ENCODE data around the gene ACSL1. TPM values are rescaled to one million over a fixed set of nuclear protein-coding genes. Genes with fewer than 3 reads are reported as not detected.

The ACSL1 gene
- polyA plus RNA-seq, 2 donors = 41.9 to 46.5 TPM

DNA sequence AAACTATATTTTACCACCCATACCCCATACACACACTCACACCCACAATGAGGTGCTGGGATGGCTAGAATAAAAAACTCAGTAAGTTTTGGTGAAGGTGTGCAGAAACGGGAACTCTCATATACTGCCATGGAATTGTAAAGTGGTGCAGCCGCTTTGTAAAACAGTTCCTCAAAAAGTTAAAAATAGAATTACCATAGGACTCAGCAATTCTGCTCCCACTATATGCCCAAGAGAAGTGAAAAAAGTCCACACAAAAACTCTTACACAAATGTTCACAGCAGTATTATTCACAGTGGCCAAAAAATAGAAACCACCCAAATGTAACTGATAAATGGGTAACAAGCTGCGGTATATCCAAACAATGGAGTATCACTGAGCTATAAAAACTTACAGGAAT, 98.3 kb downstream of the ACSL1 start:
- H3K4me1 ChIP-seq (ENCODE audit: control insufficient read depth in 2 of 2, insufficient read depth in 2 of 2, low read length in 1 of 2) = peaks cover 0 to 2% of the 10 kb centered on the region in 2 donors
- H3K9me3 ChIP-seq (ENCODE audit: control insufficient read depth in 2 of 2, insufficient read depth in 1 of 2, low read depth in 1 of 2, low read length in 1 of 2) = no peaks in the 10 kb centered on the region
- no peak overlapping the region for H3K4me3 ChIP-seq (ENCODE audit: low read depth in 1 of 2, low read length in 2 of 2)
- H3K36me3 ChIP-seq (ENCODE audit: control insufficient read depth in 2 of 2, insufficient read depth in 2 of 2, low read length in 1 of 2) = no peaks in the 10 kb centered on the region
- H3K27me3 ChIP-seq (ENCODE audit: control insufficient read depth in 1 of 2, insufficient read depth in 2 of 2, low read length in 2 of 2) = no peaks in the 10 kb centered on the region
- WGBS, 2 donors = 90 to 98% methylated on average over 3 of the region's 3 CpGs
- no peak overlapping the region for H3K27ac ChIP-seq (ENCODE audit: low read depth in 2 of 2, low read length in 1 of 2)

DNA sequence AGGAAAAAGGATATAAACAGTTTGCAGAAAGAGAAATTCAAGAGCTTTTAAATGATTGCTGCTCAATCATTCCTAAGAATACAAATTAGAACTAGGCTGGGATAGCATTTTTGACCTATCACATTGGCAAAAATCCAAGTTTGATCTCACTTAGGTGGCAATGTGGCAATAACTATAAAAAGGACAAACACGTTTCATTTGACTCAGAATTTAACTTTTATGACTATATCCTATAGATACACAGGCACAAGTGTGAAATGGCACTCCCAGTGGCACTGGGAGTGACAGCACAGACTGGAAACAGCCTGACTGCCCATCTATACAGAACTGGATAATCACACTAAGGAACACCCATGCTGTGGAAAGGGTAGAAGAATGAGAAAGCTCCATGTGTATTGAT, 103.0 kb downstream of the ACSL1 start:
- H3K36me3 ChIP-seq (ENCODE audit: control insufficient read depth in 2 of 2, insufficient read depth in 2 of 2, low read length in 1 of 2) = peaks cover 0 to 5% of the 10 kb centered on the region in 2 donors
- H3K4me3 ChIP-seq (ENCODE audit: low read depth in 1 of 2, low read length in 2 of 2) = no peak overlapping the region
- H3K27me3 ChIP-seq (ENCODE audit: control insufficient read depth in 1 of 2, insufficient read depth in 2 of 2, low read length in 2 of 2) = no peaks in the 10 kb centered on the region
- H3K4me1 ChIP-seq (ENCODE audit: control insufficient read depth in 2 of 2, insufficient read depth in 2 of 2, low read length in 1 of 2) = peaks cover 0 to 3% of the 10 kb centered on the region in 2 donors
- 67% methylated on average over 1 of the region's 1 CpG for WGBS, 2 donors
- no peak overlapping the region for H3K27ac ChIP-seq (ENCODE audit: low read depth in 2 of 2, low read length in 1 of 2)
- no peaks in the 10 kb centered on the region for H3K9me3 ChIP-seq (ENCODE audit: control insufficient read depth in 2 of 2, insufficient read depth in 1 of 2, low read depth in 1 of 2, low read length in 1 of 2)

DNA sequence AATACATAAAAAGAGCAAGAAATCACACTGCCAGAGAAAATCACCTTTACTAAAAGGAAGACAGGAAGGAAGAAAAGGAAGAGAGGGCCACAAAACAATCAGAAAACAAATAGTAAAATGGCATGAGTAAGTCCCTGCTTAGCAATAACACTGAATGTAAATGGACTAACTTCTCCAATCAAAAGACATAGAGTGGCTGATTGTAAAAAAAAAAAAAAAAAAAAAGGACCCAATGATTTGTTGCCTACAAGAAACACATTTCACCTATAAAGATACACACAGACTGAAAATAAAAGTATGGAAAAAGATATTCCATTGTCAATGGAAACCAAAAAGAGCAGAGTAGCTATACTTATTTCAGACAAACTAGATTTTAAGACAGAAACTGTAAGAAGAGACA, 104.5 kb downstream of the ACSL1 start:
- Histone ChIP-seq H3K9me3 (ENCODE audit: control insufficient read depth in 2 of 2, insufficient read depth in 1 of 2, low read depth in 1 of 2, low read length in 1 of 2) (no peaks in the 10 kb centered on the region), H3K27me3 (ENCODE audit: control insufficient read depth in 1 of 2, insufficient read depth in 2 of 2, low read length in 2 of 2) (no peaks in the 10 kb centered on the region), H3K36me3 (ENCODE audit: control insufficient read depth in 2 of 2, insufficient read depth in 2 of 2, low read length in 1 of 2) (peaks cover 0 to 5% of the 10 kb centered on the region in 2 donors), H3K4me1 (ENCODE audit: control insufficient read depth in 2 of 2, insufficient read depth in 2 of 2, low read length in 1 of 2) (peaks cover 0 to 3% of the 10 kb centered on the region in 2 donors), H3K4me3 (ENCODE audit: low read depth in 1 of 2, low read length in 2 of 2) (no peak overlapping the region), H3K27ac (ENCODE audit: low read depth in 2 of 2, low read length in 1 of 2) (no peak overlapping the region)

DNA sequence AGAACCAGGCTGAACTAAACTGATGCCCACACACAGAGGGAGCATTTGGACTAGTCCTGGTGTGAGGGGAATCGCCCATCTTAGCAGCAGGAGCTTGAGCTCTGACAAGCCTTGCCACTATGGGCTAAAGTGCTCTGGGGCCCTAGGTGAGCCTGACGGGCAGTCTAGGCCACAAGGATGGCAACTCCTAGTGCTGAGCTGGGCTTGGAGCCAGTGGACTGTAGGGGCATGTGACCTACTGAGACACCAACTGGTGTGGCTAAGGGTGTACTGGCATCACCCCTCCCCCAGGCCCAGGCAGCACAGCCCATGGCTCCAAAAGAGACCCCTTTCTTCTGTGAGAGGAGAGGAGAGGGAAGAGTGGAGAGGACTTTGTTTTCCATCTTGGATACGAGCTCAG, 106.4 kb downstream of the ACSL1 start:
- Histone ChIP-seq H3K4me1 (ENCODE audit: control insufficient read depth in 2 of 2, insufficient read depth in 2 of 2, low read length in 1 of 2) (peaks cover 0 to 3% of the 10 kb centered on the region in 2 donors), H3K27ac (ENCODE audit: low read depth in 2 of 2, low read length in 1 of 2) (no peak overlapping the region), H3K36me3 (ENCODE audit: control insufficient read depth in 2 of 2, insufficient read depth in 2 of 2, low read length in 1 of 2) (peaks cover 0 to 5% of the 10 kb centered on the region in 2 donors), H3K9me3 (ENCODE audit: control insufficient read depth in 2 of 2, insufficient read depth in 1 of 2, low read depth in 1 of 2, low read length in 1 of 2) (no peaks in the 10 kb centered on the region), H3K27me3 (ENCODE audit: control insufficient read depth in 1 of 2, insufficient read depth in 2 of 2, low read length in 2 of 2) (no peaks in the 10 kb centered on the region), H3K4me3 (ENCODE audit: low read depth in 1 of 2, low read length in 2 of 2) (no peak overlapping the region)
- 92 to 95% methylated on average over 3 of the region's 3 CpGs for WGBS, 2 donors

DNA sequence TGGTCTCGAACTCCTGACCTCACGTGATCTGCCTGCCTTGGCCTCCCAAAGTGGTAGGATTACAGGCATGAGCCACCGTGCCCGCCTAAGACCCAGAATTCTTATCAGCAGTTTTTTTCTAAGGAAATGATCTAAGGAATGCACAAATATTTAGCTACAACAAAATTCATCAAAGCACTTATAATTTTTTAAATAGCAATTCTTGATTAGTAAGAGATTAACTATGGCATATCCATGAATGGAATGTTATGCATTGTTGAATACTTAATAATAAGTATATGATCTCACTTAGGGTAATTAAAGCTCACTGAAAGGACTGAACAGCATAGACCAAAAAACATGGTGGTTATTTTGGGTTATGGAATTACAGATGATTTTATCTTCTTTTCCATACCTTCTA, 110.2 kb downstream of the ACSL1 start:
- H3K4me1 ChIP-seq (ENCODE audit: control insufficient read depth in 2 of 2, insufficient read depth in 2 of 2, low read length in 1 of 2) = peaks cover 0 to 3% of the 10 kb centered on the region in 2 donors

DNA sequence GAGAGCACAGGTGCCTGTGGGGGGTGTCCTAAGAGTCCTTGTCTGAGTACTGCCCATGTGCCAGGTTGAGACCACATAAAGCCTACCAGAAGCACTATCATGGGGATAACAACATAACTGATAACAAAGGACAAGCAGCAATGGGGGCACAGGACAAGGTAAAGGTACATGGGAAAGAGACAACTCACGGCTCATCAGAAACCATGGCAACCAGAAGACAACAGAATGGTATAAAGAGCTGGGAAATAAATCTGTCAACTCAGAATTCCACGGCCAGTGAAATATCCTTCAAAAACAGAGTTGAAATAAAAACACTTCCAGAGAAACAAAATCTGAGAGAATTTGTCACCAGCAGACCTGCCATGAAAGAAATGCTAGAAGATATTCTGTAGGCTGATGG, 111.9 kb downstream of the ACSL1 start:
- Histone ChIP-seq H3K36me3 (ENCODE audit: control insufficient read depth in 2 of 2, insufficient read depth in 2 of 2, low read length in 1 of 2) (peaks cover 0 to 5% of the 10 kb centered on the region in 2 donors), H3K4me3 (ENCODE audit: low read depth in 1 of 2, low read length in 2 of 2) (no peak overlapping the region), H3K27ac (ENCODE audit: low read depth in 2 of 2, low read length in 1 of 2) (no peak overlapping the region), H3K9me3 (ENCODE audit: control insufficient read depth in 2 of 2, insufficient read depth in 1 of 2, low read depth in 1 of 2, low read length in 1 of 2) (no peaks in the 10 kb centered on the region), H3K27me3 (ENCODE audit: control insufficient read depth in 1 of 2, insufficient read depth in 2 of 2, low read length in 2 of 2) (no peaks in the 10 kb centered on the region), H3K4me1 (ENCODE audit: control insufficient read depth in 2 of 2, insufficient read depth in 2 of 2, low read length in 1 of 2) (no peaks in the 10 kb centered on the region)
- WGBS, 2 donors = 53 to 97% methylated on average over 2 of the region's 2 CpGs

More for the DNA sequence above, 110.2 kb downstream of the ACSL1 start:
- Histone ChIP-seq H3K4me3 (ENCODE audit: low read depth in 1 of 2, low read length in 2 of 2) (no peak overlapping the region), H3K27me3 (ENCODE audit: control insufficient read depth in 1 of 2, insufficient read depth in 2 of 2, low read length in 2 of 2) (no peaks in the 10 kb centered on the region), H3K36me3 (ENCODE audit: control insufficient read depth in 2 of 2, insufficient read depth in 2 of 2, low read length in 1 of 2) (peaks cover 0 to 5% of the 10 kb centered on the region in 2 donors), H3K9me3 (ENCODE audit: control insufficient read depth in 2 of 2, insufficient read depth in 1 of 2, low read depth in 1 of 2, low read length in 1 of 2) (no peaks in the 10 kb centered on the region), H3K27ac (ENCODE audit: low read depth in 2 of 2, low read length in 1 of 2) (no peak overlapping the region)
- WGBS, 2 donors = 95 to 96% methylated on average over 4 of the region's 4 CpGs

DNA sequence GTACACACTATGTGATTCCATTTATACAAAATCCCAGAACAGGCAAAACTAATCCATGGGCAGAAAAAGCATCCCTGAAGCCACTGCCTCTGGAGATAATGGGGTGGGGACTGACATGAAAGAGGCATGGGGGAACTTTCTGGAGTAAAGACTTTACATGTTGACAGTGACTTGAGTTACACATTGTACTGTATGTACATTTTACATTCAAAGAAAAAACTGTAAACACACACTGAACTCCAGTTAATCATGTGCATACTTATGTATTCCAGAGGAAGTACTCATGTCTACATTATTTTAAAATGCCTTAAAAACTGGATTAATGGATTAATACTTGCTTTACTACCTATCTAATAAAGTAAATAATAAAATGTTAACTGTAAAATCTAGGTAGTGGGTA, 113.4 kb downstream of the ACSL1 start:
- Histone ChIP-seq H3K27me3 (ENCODE audit: control insufficient read depth in 1 of 2, insufficient read depth in 2 of 2, low read length in 2 of 2) (no peaks in the 10 kb centered on the region), H3K4me1 (ENCODE audit: control insufficient read depth in 2 of 2, insufficient read depth in 2 of 2, low read length in 1 of 2) (no peaks in the 10 kb centered on the region), H3K9me3 (ENCODE audit: control insufficient read depth in 2 of 2, insufficient read depth in 1 of 2, low read depth in 1 of 2, low read length in 1 of 2) (no peaks in the 10 kb centered on the region), H3K27ac (ENCODE audit: low read depth in 2 of 2, low read length in 1 of 2) (no peak overlapping the region), H3K4me3 (ENCODE audit: low read depth in 1 of 2, low read length in 2 of 2) (no peak overlapping the region), H3K36me3 (ENCODE audit: control insufficient read depth in 2 of 2, insufficient read depth in 2 of 2, low read length in 1 of 2) (no peaks in the 10 kb centered on the region)

DNA sequence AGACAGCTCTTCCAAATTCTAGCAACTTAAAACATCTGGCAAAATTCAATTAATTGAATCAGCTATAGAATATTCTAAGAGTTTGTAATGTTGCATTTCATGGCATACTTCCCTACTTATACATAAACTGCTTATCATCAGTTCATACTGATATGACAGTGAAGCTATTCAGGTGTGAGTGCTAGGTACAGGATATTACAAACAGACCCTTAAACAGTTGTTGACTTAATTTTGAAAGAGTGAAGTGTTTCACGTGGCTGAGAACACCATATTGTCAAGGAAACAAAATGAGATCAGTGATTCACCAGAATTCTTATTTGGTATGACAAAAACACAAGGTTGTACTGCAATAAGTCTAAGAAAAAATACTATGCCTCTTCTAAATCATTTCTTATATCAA, 119.3 kb downstream of the ACSL1 start:
- Histone ChIP-seq H3K4me3 (ENCODE audit: low read depth in 1 of 2, low read length in 2 of 2) (no peak overlapping the region), H3K4me1 (ENCODE audit: control insufficient read depth in 2 of 2, insufficient read depth in 2 of 2, low read length in 1 of 2) (no peaks in the 10 kb centered on the region), H3K27ac (ENCODE audit: low read depth in 2 of 2, low read length in 1 of 2) (no peak overlapping the region), H3K9me3 (ENCODE audit: control insufficient read depth in 2 of 2, insufficient read depth in 1 of 2, low read depth in 1 of 2, low read length in 1 of 2) (no peaks in the 10 kb centered on the region), H3K36me3 (ENCODE audit: control insufficient read depth in 2 of 2, insufficient read depth in 2 of 2, low read length in 1 of 2) (peaks cover 0 to 3% of the 10 kb centered on the region in 2 donors), H3K27me3 (ENCODE audit: control insufficient read depth in 1 of 2, insufficient read depth in 2 of 2, low read length in 2 of 2) (no peaks in the 10 kb centered on the region)
- WGBS, 2 donors = 76 to 77% methylated on average over 1 of the region's 1 CpG

DNA sequence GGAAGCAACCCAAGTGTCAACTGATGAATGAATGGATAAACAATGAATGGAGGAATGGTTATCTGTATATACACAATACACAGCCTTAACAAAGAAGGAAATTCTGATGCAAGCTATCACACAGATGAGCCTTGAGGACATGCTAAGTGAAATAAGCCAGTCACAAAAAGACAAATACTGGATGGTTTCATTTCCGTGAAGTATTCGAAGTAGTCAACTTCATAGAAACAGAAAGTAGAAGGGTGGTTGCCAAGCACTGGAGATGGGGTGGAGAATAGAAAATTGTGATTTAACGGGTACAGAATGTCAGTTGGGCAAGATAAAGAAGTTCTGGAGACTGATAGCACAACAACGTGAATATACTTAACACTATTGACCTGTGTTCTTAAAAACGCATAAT, 120.1 kb downstream of the ACSL1 start:
- WGBS, 2 donors = 85 to 86% methylated on average over 5 of the region's 5 CpGs
- no peaks in the 10 kb centered on the region for H3K27me3 ChIP-seq (ENCODE audit: control insufficient read depth in 1 of 2, insufficient read depth in 2 of 2, low read length in 2 of 2)

More for the DNA sequence above, 120.1 kb downstream of the ACSL1 start:
- no peaks in the 10 kb centered on the region for H3K9me3 ChIP-seq (ENCODE audit: control insufficient read depth in 2 of 2, insufficient read depth in 1 of 2, low read depth in 1 of 2, low read length in 1 of 2)
- H3K4me1 ChIP-seq (ENCODE audit: control insufficient read depth in 2 of 2, insufficient read depth in 2 of 2, low read length in 1 of 2) = no peaks in the 10 kb centered on the region
- no peak overlapping the region for H3K27ac ChIP-seq (ENCODE audit: low read depth in 2 of 2, low read length in 1 of 2)
- H3K4me3 ChIP-seq (ENCODE audit: low read depth in 1 of 2, low read length in 2 of 2) = no peak overlapping the region
- peaks cover 0 to 3% of the 10 kb centered on the region in 2 donors for H3K36me3 ChIP-seq (ENCODE audit: control insufficient read depth in 2 of 2, insufficient read depth in 2 of 2, low read length in 1 of 2)

Data from esophagus (tissue), 2 donors.